Fibroblast of villous mesenchyme (primary cell): ENCODE measurements around the gene MAD1L1. TPM values are rescaled to one million over a fixed set of nuclear protein-coding genes. Genes with fewer than 3 reads are reported as not detected.

Experiments
- DNase-seq: peaks from one replicate; pipeline ENCODE4 v3.0.0-alpha.2; 2010; ENCODE audit warnings: low read depth
- H3K4me3 ChIP-seq: 2 replicates; pipeline ENCODE4 v1.5.1; 2011; ENCODE audit warnings: low read depth, mild to moderate bottlenecking, low read length
- CTCF ChIP-seq: IDR thresholded peaks from 2 replicates; pipeline ENCODE4 v1.5.1; 2012; ENCODE audit warnings: low read depth, mild to moderate bottlenecking, low read length; ENCODE audit not compliant: insufficient read depth
- total RNA-seq: library from RNA; depleted of rRNA; stranded (reverse); fragments of >200 nt; gene quantifications from 2 replicates; pipeline ENCODE4 v1.2.3, GENCODE V29; 2012

Gene MAD1L1
- total RNA-seq, 1 donor: 43.6 TPM

GRCh38 chr7:1853986-1854865, 378.5 kb downstream of the MAD1L1 start:
- TF ChIP-seq CTCF: no peak
- H3K4me3 ChIP-seq: no peak overlapping the region
- DNase-seq: no peak

- DNase-seq: no peak
These were observed 379.2 kb downstream of the MAD1L1 start for GRCh38 chr7:1853431-1853985.

GRCh38 chr7:1852517-1853430, 380.0 kb downstream of the MAD1L1 start:
- no peak overlapping the region for H3K4me3 ChIP-seq
- no peak for TF ChIP-seq CTCF
- no peak for DNase-seq

More at GRCh38 chr7:1853431-1853985, 379.2 kb downstream of the MAD1L1 start:
- no peak for TF ChIP-seq CTCF
- no peak overlapping the region for H3K4me3 ChIP-seq

GRCh38 chr7:1851721-1852516, 380.8 kb downstream of the MAD1L1 start:
- H3K4me3 ChIP-seq: no peak overlapping the region
- no peak for DNase-seq
- no peak for TF ChIP-seq CTCF

GRCh38 chr7:1850976-1851571, 381.7 kb downstream of the MAD1L1 start:
- no peak for TF ChIP-seq CTCF

More at GRCh38 chr7:1850976-1851571, 381.7 kb downstream of the MAD1L1 start:
- DNase-seq: no peak
- H3K4me3 ChIP-seq: no peak overlapping the region
